Natural killer cell (primary cell): ENCODE measurements around the gene TMEM255B. TPM values are rescaled to one million over a fixed set of nuclear protein-coding genes. Genes with fewer than 3 reads are reported as not detected.

ENCODE experiments used
- ATAC-seq, 3 donors: fragments of 150-1000 bp in 2 of 3; fragments of 200-7000 bp in 1 of 3; cut with Tn5 transposase; 1 replicate in 1 of 3; 2 replicates in 2 of 3; pipeline ENCODE4 v1.10.0; 2021; ENCODE audit warnings: mild to moderate bottlenecking in 2 of 3, moderate library complexity in 2 of 3
- DNase-seq, 2 donors: peaks; one replicate each; pipeline versions ENCODE4 v3.0.0 to v3.0.0-alpha.2; 2013 to 2021; ENCODE audit warnings: mixed read lengths in 1 of 2
- H3K27ac ChIP-seq: one replicate; pipeline ENCODE4 v1.5.1; 2013; ENCODE audit warnings: mild to moderate bottlenecking, low read length
- H3K27me3 ChIP-seq: one replicate; pipeline ENCODE4 v1.6.1; 2013; ENCODE audit warnings: low read length; ENCODE audit not compliant: control insufficient read depth, insufficient read depth
- H3K36me3 ChIP-seq: one replicate; pipeline ENCODE4 v1.6.1; 2013; ENCODE audit warnings: low read length; ENCODE audit not compliant: control insufficient read depth, insufficient read depth
- H3K4me1 ChIP-seq: one replicate; pipeline ENCODE4 v1.6.1; 2013; ENCODE audit warnings: low read length; ENCODE audit not compliant: control insufficient read depth, insufficient read depth
- H3K4me3 ChIP-seq: one replicate; pipeline ENCODE4 v1.5.1; 2013; ENCODE audit warnings: low read length
- H3K9me3 ChIP-seq: one replicate; pipeline ENCODE4 v1.6.1; 2013; ENCODE audit warnings: low read length; ENCODE audit not compliant: control insufficient read depth, insufficient read depth
- H3K27ac Mint-ChIP-seq, 2 donors: one replicate each; pipeline ENCODE4 v1.8.0; 2022; ENCODE audit warnings: mild to moderate bottlenecking in 2 of 2, mixed read lengths in 2 of 2, moderate library complexity in 1 of 2
- H3K27me3 Mint-ChIP-seq, 2 donors: one replicate each; pipeline ENCODE4 v1.8.0; 2022; ENCODE audit warnings: low read depth in 2 of 2, mixed read lengths in 2 of 2
- H3K36me3 Mint-ChIP-seq: one replicate; pipeline ENCODE4 v1.8.0; 2022; ENCODE audit warnings: mixed read lengths
- H3K4me1 Mint-ChIP-seq, 2 donors: one replicate each; pipeline ENCODE4 v1.8.0; 2022; ENCODE audit warnings: mixed read lengths in 2 of 2
- H3K4me3 Mint-ChIP-seq: one replicate; pipeline ENCODE4 v1.8.0; 2022; ENCODE audit warnings: mild to moderate bottlenecking, moderate library complexity, mixed read lengths
- H3K9me3 Mint-ChIP-seq, 2 donors: one replicate each; pipeline ENCODE4 v1.8.0; 2022; ENCODE audit warnings: mixed read lengths in 2 of 2
- CTCF ChIP-seq: fragments of 200-600 bp; IDR thresholded peaks from one replicate; pipeline ENCODE4 v1.8.0; 2022; ENCODE audit warnings: antibody characterized with exemption
- WGBS: methylation state at CpG from one replicate; pipeline ENCODE4 v1.1.7; 2013; ENCODE audit warnings: missing lambda C conversion rate; ENCODE audit not compliant: insufficient coverage; 5-methylcytosine and 5-hydroxymethylcytosine counted together
- intact Hi-C: fragments of 100-400 bp; cut with micrococcal nuclease; formaldehyde crosslinking; loops from one replicate; pipeline ENCODE4 v1.14.2; 2022
- total RNA-seq, 4 donors: library from RNA; stranded (reverse); fragments of 120-200 nt in 1 of 4; gene quantifications; one replicate each; pipeline versions ENCODE4 v1.2.3 to v1.2.4, GENCODE V29; 2013 to 2022

The TMEM255B gene
- total RNA-seq, 3 donors from 2014 or later (not counting 1 experiment from before 2014, with no cell fraction given) = 0.38 to 3.0 (median 1.0) TPM

GRCh38 chr13:113765564-113765910, 6.5 kb downstream of the TMEM255B start:
- WGBS = 90% methylated on average over 4 of the region's 4 CpGs
- H3K4me1 Mint-ChIP-seq = peaks cover 0 to under 1% of the 10 kb centered on the region in 2 donors
- DNase-seq (no peak), ATAC-seq (no peak)
- H3K27me3 Mint-ChIP-seq = peaks cover 30 to 31% of the 10 kb centered on the region in 2 donors
- no peaks in the 10 kb centered on the region for H3K4me1 ChIP-seq
- H3K4me3 ChIP-seq = no peak overlapping the region
- H3K9me3 Mint-ChIP-seq = no peaks in the 10 kb centered on the region
- peaks cover 8% of the 10 kb centered on the region for H3K27me3 ChIP-seq
- H3K9me3 ChIP-seq = no peaks in the 10 kb centered on the region
- no peak overlapping the region for H3K4me3 Mint-ChIP-seq
- TF ChIP-seq CTCF = no peak
- intact Hi-C loops = no loop called here
- no peak overlapping the region for H3K27ac ChIP-seq
- no peaks in the 10 kb centered on the region for H3K36me3 Mint-ChIP-seq
- no peaks in the 10 kb centered on the region for H3K36me3 ChIP-seq
- no peak overlapping the region for H3K27ac Mint-ChIP-seq

- H3K27ac Mint-ChIP-seq = no peak overlapping the region
- H3K4me3 ChIP-seq = no peak overlapping the region
- H3K36me3 Mint-ChIP-seq = no peaks in the 10 kb centered on the region
- 88% methylated on average over 30 of the region's 30 CpGs for WGBS
- peaks cover 5% of the 10 kb centered on the region for H3K27me3 ChIP-seq
- H3K4me1 Mint-ChIP-seq = no peaks in the 10 kb centered on the region
- H3K4me3 Mint-ChIP-seq = no peak overlapping the region
- H3K4me1 ChIP-seq = no peaks in the 10 kb centered on the region
- no peak overlapping the region for H3K27ac ChIP-seq
- H3K9me3 ChIP-seq = no peaks in the 10 kb centered on the region
- no peaks in the 10 kb centered on the region for H3K9me3 Mint-ChIP-seq
- peaks cover 23 to 25% of the 10 kb centered on the region in 2 donors for H3K27me3 Mint-ChIP-seq
- no peaks in the 10 kb centered on the region for H3K36me3 ChIP-seq
- ATAC-seq = no peak
- intact Hi-C loops = no loop called here
- no peak for DNase-seq
- no peak for TF ChIP-seq CTCF
Measured at GRCh38 chr13:113766035-113766800, 7.2 kb downstream of the TMEM255B start.

- Mint-ChIP-seq H3K9me3 (no peaks in the 10 kb centered on the region), H3K27me3 (peaks cover 15% of the 10 kb centered on the region in 2 donors), H3K4me3 (no peak overlapping the region), H3K27ac (no peak overlapping the region), H3K36me3 (no peaks in the 10 kb centered on the region), H3K4me1 (peaks cover 0 to 5% of the 10 kb centered on the region in 2 donors)
- Histone ChIP-seq H3K27ac (no peak overlapping the region), H3K27me3 (peaks cover under 1% of the 10 kb centered on the region), H3K9me3 (no peaks in the 10 kb centered on the region), H3K4me1 (no peaks in the 10 kb centered on the region), H3K4me3 (no peak overlapping the region), H3K36me3 (no peaks in the 10 kb centered on the region)
- TF ChIP-seq CTCF = no peak
- intact Hi-C loops = no loop called here
- DNase-seq = no peak
- ATAC-seq = no peak
- WGBS = 78% methylated on average over 2 of the region's 2 CpGs
Measured at GRCh38 chr13:113767366-113767765, 8.3 kb downstream of the TMEM255B start.
